ENCODE data around the gene KCNIP1.

- TF ChIP-seq GATA2 (IDR thresholded peaks at IDR 0.05; ENCODE audit: low read depth, low read length) (no peak), GATA3 (IDR thresholded peaks at IDR 0.05; ENCODE audit: low read depth, low read length) (no peak)
These were observed 33.8 kb downstream of the KCNIP1 start for GRCh38 chr5:170537451-170538095.

Measured in SH-SY5Y (cell line).